Measurements from ENCODE around the gene NHS.

The NHS gene

DNA sequence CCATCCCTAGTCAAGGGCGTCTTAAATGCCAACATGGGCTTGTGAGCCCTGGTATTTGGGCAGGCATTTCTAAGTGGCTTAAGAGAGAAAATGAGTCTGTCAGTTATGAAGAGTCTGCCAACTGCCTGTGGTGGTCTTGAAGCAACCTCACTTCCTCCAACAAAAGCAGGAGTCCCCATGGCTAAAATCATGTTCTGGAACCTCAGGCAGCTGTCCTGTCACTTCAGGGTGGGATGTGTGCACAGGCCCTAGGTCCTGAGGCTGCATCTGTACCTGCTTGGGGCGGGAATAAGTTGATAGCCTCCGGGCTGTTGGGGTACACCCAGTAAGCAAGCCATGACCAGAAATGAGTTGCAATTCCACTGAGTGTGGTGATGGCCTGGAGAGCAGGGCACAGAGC, 247.3 kb downstream of the NHS start:
- DNase-seq (ENCODE audit: low spot score): no peak

DNA sequence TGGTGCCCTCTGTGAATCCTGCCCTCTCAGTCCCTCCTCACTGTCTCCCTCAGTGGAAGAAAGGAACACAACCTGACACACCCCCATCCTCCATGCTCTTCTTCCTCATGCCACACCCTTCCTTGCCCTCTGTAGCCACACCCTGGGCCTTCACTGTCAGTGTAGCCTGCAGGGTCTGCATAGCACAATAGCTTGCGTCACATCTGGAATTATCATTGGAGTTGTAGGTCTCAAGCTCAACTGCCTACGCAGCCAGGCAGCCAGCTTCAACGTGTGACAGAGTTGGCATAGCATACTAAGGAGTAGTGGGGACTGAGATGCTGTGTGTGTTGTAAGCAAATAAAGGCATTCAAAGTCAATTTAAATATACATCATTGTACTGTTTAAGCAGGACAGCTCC, 248.8 kb downstream of the NHS start:
- DNase-seq (ENCODE audit: low spot score): no peak

DNA sequence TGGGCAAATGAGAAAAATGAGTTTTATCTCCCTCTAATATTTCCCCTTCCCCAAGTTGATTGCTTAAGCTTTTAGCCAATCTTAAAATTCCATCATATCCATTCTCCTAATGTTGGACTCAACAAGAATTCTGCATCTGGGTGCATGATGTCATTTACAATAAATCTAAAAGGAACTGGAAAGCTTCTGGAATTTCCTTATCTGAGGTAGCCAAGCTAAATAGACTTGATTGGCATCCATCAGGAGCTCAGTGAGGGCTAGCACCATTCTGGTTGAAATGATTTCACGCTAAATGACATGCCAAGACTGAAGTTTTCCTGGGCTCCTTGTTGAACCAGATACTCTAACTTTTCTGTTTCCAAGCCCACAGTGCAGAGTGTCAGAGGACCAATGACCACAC, 252.0 kb downstream of the NHS start:
- no peak for DNase-seq (ENCODE audit: low spot score)

DNA sequence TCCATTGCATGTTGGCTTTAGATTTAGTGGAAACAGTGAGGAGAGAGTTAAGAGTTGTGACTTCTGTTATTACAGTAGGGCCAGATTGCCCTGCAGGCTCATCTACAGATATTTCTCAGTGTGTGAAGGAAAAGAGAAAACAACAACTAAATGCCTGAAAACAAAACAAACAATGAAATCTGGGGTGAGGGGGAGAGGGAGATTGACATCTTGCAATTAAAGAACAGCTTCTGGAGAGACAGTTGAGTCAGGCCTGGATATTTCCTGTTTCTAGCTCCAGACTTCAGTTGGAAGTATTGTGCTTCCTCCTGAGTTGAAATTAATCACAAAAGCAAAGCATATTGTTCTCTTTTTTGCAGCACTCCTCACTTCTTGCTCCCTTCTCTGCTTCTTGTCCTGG, 254.0 kb downstream of the NHS start:
- no peak for DNase-seq (ENCODE audit: low spot score)

DNA sequence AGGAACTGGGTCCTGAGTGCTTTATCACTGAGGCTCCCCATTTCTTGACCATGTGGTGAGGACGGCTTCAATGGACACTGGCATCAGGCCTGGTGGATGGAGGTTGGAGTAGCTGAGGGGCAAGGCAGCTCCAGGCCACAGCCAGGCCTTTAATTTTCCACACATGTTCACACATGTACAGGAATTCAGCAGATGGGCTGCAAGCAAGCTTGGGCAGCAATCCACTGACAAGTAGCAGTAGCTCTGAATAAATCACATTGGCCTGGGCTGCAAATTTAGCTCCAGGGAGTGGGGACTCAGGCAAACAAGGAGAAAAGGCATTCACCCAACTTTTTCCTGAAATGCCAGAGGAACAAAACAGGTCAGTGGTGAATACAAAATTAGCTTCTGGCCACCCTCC, 254.5 kb downstream of the NHS start:
- no peak for DNase-seq (ENCODE audit: low spot score)

DNA sequence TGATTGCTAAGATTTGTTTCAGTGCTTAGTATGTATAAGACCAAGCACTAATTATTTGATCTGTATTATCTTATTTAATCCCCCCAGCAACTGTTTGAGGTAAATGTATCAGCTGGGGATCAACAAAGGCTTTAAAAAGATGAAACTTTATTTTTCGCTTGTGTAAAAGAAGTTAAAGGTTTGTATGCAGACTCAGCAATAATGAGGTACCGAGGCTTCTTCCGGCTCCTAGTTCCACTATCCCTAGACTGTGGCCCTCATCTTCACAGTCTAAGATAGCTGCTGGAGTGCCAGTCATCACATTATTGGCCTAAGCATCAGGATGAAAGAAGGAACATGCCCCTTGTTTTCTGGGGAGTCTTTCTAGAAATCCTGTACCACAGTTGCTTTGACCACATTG, 256.6 kb downstream of the NHS start:
- no peak for DNase-seq (ENCODE audit: low spot score)

DNA sequence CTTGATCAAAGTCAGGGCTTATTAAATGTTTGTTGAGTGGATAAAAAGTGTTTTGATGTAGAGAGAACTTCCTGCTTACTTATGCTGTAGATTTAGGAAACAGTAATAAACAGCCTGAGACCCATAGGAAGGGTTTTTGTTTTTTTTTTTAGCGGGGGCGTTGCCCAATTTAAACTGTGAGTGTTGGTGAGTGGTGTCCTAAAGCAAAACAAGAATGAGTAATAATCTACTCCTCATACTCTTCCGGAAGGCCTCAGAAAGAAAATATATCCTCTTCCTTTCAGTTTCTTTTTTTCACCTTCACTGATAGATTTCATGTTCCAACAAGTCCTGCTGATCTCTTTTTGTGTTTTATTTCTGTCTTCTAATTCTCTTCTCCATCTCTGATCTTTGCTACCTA, 257.9 kb downstream of the NHS start:
- no peak for DNase-seq (ENCODE audit: low spot score)

DNA sequence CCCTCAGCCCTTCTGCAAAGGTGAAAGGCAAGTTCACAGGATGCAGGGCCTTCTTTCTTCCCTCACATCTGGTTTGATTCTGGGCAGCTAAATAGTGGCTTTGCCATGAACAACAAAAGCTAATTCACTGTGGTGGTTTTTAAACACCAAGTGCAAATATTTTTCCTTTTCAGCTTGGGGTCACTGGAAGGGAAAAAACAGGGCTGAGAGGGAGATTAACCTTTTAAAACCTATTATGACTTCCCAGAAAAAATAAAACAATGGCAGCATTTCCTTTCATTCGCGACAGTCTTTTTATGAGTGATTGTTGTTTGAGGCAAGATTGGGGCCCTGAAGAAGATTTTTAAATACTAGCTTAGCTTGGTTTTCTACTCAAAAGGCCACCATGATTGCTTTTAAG, 258.5 kb downstream of the NHS start:
- DNase-seq (ENCODE audit: low spot score): no peak

DNA sequence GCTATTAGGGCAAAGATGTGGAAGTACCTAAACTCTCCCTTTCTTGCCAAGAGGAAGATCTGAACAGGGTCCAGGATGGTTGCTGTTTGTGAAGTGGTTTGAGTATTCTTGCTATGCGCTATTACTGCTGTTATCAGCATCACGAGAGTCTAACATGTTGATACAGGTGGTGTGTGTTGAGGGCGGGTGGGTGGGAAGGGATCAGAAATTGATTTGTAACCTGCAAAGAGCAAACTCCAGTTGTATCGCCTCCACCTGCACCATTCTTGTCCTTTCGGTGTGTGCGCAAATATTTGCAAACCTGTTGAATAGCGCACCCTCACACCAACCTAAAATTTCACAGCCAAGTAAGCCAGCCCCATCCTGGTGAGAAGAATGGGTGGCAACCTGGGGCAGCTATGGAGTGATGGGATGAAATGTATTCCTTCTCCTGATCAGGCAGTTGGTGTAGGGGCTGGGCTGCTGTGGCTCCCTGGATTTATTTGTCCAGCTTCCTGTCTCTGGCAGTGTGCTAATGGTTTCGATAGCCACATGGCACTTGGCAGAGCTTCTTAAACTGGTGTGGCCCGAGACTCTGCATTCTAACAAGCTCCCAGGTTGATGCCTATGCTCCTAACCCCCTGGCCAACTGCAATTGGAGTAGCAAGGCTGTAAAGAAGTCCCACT, 259.7 kb downstream of the NHS start:
- DNase-seq (ENCODE audit: low spot score): no peak

DNA sequence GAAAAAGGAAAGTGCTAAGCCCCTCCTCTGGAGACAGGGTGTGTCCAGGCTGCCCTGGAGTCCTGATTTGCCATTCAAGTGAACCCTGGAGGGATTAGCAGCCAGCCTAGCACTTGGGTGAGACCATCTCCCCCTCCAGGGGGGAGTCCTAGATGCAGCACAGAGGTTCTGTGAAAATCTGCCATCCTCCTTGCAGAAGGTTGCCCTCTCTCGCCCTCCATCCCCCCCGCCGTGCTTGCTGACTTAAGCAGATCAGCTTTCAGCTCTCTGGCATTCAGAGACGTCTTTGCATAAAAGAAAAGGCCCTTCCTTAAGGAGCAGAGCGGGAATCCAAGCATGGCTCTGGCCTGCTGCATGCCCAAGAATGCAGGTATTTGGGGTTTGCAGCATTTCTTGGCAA, 260.2 kb downstream of the NHS start:
- DNase-seq (ENCODE audit: low spot score): no peak

DNA sequence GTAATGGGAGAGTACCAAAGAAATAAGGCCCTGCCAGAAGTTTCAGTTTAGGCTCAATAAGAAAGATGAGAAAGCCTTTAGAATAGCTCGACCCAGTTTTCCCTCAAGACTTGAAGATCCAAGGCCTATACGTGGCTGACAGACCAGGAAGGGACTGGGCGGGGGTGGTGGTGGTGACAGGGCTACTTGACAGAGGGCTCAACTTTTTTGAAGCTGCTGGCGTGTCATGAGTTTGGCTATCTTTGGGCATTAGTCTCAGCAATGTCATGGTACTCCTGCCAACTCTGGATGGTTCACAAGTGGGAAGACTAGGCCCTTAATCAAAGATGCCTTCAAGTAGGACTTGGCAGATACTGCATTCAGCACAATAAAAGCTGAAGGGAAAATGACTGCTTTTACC, 262.2 kb downstream of the NHS start:
- DNase-seq (ENCODE audit: low spot score): no peak

DNA sequence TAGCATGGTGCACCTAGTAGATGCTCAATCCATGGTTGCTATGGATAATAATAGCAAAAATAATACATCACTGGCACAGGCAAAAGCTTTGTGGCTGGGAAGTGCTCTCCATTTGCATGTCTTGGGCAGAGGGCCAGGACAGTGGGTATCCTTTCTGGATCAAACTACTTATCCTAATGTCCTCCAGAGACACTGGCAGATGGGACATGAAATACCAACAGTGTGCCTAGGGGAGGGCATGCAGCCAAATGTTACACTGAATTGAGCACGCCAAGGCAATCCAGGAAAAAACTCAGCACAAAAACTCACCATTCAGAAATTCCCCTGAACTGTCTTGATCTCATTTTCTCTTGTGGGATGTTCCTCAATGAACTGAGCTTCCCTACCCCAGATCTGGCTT, 263.7 kb downstream of the NHS start:
- peak; percentile 8 for DNase-seq (ENCODE audit: low spot score)

DNA sequence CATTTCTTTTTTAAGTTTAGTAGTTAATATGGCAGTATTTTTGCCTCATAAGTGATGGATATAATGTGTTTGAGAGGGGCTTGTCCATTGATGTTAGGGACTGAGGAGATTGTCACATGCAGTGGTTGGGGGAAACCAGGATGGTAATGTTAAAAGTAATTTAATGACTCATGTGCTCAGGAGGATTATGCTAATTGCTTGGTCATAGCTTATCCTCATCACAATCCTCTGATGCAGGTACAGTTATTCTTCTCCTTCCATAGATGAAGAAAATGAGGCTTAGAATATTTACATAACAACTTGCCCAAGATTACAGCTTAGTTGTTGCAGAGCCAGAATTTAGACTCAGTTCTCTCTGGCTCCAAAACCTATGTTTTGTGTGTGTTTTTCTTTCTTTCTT, 267.9 kb downstream of the NHS start:
- DNase-seq (ENCODE audit: low spot score): no peak

DNA sequence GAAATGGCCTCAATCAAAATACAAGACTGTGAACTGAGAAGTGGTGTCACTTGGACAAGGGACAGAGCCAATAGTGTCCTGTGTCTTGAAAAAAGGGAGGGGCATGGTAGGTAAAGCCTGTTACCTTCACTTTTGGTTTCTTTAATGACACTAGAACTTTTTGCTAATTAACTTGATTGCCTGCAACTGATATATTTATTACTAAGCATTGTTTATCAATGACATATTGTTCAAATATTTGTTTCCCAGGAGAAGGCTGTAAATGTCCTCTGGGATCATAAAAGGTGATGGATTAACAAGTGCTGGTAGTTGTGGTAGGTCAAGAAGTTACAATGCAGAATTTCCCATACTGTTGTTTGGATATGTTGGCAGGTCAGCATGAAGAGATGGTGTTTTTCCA, 268.5 kb downstream of the NHS start:
- DNase-seq (ENCODE audit: low spot score): no peak

DNA sequence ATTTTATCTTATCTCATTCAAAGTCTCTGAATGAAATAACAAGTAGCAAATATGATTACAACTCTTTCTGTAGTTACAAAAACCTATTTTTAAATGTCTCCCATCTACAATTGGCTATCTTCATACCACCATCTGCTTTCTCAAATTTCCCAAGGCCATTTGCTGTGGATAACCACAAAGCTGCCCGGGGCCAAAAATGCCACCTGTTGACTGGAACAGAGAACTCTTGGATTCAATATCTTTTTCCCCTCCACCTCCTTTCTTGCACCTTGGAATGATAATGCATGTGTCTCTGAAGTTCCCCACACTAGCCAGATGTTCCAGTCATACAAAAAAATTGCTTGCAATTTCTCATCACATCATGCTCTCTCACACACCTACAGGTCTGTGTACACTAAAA, 269.0 kb downstream of the NHS start:
- no peak for DNase-seq (ENCODE audit: low spot score)

DNA sequence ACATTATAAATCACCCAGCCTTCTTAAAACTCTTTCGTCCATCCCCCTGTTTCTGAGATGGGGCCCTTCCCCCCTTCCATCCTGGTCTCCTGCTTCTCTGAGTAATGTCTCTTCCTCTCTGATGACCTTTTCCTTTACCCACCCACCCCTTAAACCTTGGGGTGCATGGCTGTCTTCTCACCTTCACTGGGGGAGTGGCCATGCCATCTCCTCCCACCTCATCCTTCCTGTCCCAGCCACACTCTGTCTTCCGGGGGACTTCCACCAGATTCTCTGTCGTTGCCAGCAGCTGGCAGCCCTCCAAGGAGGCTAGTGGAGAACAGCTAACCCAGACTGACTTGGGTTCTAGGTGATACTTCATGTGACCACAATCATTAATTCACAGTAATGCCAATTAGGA, 279.1 kb downstream of the NHS start:
- DNase-seq (ENCODE audit: low spot score): no peak

DNA sequence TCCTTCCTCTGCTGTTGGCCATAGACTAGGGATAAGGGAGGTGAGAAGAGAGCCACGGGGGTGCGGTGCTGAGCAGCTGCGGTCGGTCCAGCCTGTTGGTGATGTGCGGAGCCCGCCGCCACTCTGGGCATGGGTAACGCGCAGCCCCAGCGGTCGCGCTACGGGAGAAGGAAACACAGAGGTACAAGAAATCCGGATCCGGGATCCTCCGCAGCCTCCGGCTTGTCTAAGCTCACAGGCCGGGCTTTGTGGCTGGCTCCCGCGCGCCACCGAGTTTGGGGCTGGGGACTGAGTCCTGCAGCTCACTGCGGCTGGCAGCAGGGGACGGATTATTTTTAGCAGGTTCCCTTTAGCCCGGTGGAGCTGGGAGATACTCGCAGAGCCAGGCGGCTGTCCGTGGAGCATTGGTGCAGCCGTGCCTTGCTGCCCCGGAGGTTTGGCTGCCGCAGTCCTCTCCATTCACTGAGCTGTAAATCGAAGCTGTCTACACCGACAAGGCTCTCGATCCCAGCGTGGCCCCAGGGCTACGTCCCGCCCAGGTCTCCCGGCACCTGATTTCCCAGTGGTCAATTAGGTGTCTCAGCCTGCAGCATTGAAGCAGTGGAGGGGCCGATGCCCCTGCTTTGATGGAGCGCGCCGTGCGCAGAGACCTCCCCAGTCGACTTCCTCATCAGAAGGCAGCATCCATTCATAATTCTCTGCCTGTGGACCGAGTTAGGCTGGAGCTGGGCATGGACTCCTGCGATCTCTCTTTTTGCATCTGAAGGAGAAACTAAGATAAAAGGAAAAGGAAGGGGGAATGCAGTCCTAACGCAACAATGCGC, 280.4 kb downstream of the NHS start:
- no peak for DNase-seq (ENCODE audit: low spot score)

DNA sequence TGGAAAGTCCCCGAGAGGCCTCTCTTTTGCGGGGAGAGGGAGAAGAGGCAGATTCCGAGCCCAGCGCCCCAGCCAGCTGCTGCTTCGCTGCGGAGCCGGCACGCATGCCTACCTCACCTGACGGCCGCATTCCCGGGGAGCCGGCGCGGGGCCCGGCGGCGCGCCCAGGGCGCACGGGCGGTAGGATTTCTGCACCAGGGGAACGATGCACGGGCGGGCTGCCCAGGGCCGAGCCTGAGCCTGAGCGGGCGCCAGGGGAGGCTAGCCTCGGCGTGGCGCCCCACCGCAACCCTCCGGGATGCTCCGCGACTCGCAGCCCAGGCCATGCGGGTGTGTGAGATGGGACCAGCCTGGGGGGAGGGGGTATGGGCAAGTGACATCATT, 281.0 kb downstream of the NHS start:
- no peak for DNase-seq (ENCODE audit: low spot score)

DNA sequence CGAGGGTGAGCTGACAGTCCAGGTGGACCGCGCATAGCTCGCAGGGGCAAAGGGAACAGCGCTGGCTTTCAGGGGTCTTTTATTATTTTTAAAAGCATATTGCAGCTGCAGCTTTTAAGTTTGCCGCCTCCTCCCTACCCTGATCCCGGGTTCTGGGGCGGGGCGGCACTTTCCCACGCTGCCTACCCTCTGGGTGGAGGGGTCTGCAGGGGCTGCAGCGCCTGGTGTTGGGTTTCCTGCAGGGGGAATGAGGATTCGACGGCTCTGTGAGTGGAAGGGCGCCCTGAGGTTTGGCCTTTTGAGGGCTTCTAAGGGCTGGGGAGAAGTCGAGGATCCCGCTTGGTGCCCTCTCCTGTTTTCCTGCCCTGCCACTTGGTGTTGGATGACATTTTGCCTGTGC, 281.6 kb downstream of the NHS start:
- no peak for DNase-seq (ENCODE audit: low spot score)

DNA sequence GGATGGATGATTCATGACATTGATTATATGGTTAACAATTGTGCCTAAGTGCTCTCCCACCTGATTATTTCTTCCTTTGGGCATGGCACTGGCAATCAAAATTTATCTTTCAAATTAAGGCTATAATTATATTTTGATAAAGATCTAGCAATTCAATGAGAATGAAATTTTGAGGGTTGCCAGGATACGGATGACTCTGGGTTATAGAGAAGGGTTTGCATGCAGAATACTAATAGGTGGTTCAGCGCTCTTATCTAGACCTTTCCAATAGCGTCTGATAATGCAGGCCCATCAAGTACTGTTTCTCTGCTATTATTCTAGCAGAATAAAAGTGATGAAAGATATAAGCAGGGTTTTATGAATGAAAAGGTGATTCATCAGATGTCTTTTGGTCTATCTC, 287.4 kb downstream of the NHS start:
- no peak for DNase-seq (ENCODE audit: low spot score)

DNA sequence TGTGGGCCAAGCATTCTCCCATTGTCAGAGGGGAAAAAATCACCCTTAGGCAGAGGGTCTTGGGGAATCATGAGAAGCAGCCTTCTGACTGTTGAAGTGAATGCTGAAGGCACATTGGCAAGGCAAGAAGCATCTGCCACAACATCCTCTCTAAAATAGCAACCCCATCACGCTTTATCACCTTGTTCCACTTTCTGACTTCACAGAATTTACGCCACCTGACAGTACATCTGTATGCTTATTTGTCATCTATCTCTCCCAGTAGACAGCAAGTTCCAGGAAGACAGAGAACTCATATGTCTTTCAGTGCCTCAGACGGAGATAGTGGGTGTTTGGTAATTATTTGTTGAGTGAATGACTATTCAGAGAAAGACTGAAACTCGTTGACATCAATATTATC, 293.9 kb downstream of the NHS start:
- DNase-seq (ENCODE audit: low spot score): no peak

DNA sequence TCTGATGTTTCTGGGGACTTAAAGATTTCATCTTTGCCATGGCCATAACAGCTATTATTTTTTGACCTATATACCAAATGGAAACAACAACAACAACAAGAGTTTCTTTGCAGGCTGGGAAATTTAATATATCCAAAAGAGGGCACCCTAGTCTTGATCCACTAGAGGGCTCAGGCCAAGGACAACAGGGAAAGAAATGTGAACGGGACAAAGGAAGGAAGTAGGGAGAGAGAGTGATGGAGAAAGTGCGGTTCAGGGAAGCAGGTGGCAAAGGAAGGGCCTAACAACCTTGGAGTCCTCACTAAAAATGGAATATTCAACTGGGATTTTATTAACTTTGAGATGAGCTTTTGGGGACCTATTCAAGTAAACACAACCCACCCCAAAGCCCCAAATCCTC, 294.5 kb downstream of the NHS start:
- DNase-seq (ENCODE audit: low spot score): no peak

DNA sequence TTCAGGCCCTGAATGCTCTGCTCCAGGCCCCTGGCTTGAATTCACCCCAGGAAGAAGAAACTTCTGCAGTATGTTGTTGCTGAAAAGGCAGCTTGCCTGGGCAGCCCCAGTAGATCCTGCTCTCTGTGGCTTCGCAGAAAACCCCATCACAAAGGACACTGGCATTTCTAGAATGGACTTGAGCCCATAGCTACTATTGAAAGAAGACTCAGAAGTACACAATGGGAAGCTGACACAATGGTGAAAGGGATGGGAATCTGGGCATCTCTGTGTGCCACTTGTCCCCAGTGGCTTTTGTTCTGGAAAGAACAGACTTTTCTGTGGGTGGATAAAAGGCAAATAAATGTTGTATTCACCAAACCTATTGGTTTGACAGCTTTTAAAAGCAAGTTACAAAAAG, 294.9 kb downstream of the NHS start:
- DNase-seq (ENCODE audit: low spot score): peak; percentile 65

DNA sequence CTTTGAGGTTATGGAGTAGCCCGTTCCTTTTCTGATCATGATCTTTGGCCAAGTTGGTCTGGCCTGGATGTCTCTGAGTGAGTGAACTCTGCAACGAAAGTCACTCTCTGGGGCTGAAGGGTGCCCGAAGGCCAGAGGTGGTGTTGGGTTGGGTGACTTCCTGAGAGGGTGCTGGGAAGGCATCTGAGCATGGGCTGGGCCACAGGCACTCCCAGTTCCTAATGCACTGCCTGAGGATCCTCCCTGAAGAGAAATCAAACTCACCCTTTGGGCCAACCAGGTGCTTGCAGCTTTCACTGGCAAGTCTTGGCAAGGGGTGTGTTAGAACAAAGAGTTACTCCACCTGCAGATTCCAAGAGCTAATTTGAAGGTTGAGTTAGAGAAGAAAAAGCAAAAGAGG, 295.9 kb downstream of the NHS start:
- DNase-seq (ENCODE audit: low spot score): no peak

Data from Ammon's horn (tissue), 1 donor.